Osteoblast (primary cell): ENCODE data around the gene BPIFB3. TPM values are rescaled to one million over a fixed set of nuclear protein-coding genes. Genes with fewer than 3 reads are reported as not detected.
"Not testable (repeated sequence)": the region's sequence is repeated elsewhere in the genome, so short reads cannot be mapped to it uniquely, and the experiment has no call there.

ENCODE experiments used
- DNase-seq: peaks from one replicate; pipeline ENCODE4 v3.0.0; 2011; ENCODE audit warnings: low spot score, mixed read lengths; ENCODE audit not compliant: insufficient read length; ENCODE audit errors: missing footprints
- H2AFZ ChIP-seq: 2 replicates; pipeline ENCODE4 v1.6.0; 2011; ENCODE audit warnings: mild to moderate bottlenecking, low read length
- H3K27ac ChIP-seq: 2 replicates; pipeline ENCODE4 v1.5.1; 2011; ENCODE audit warnings: mild to moderate bottlenecking, low read depth, low read length, moderate library complexity
- H3K27me3 ChIP-seq: 2 replicates; pipeline ENCODE4 v1.6.0; 2012; ENCODE audit warnings: mild to moderate bottlenecking, control low read depth, inconsistent platforms, low read length, moderate library complexity; ENCODE audit not compliant: insufficient read depth
- H3K36me3 ChIP-seq: 2 replicates; pipeline ENCODE4 v1.5.1; 2011; ENCODE audit warnings: mild to moderate bottlenecking, low read length, control low read depth, moderate library complexity; ENCODE audit not compliant: insufficient read depth
- H3K4me1 ChIP-seq: 2 replicates; pipeline ENCODE4 v1.5.1; 2011; ENCODE audit warnings: mild to moderate bottlenecking, low read length, control low read depth, moderate library complexity; ENCODE audit not compliant: insufficient read depth
- H3K4me2 ChIP-seq: 2 replicates; pipeline ENCODE4 v1.6.0; 2011; ENCODE audit warnings: mild to moderate bottlenecking, low read length; ENCODE audit not compliant: insufficient read depth
- H3K4me3 ChIP-seq: fragments of 200-600 bp; sonication (generic); 3 replicates; pipeline ENCODE4 v1.5.1; 2012; ENCODE audit warnings: mild to moderate bottlenecking, low read length, inconsistent platforms; ENCODE audit not compliant: insufficient read depth
- H3K79me2 ChIP-seq: 2 replicates; pipeline ENCODE4 v1.6.0; 2012; ENCODE audit warnings: mild to moderate bottlenecking, low read length, control low read depth, inconsistent platforms; ENCODE audit not compliant: insufficient read depth
- H3K9me3 ChIP-seq: 2 replicates; pipeline ENCODE4 v1.5.1; 2011; ENCODE audit warnings: low read depth, low read length, control low read depth
- H4K20me1 ChIP-seq: 2 replicates; pipeline ENCODE4 v1.6.0; 2012; ENCODE audit warnings: mild to moderate bottlenecking, low read length, control low read depth; ENCODE audit not compliant: insufficient read depth
- total RNA-seq: library from RNA; depleted of rRNA; stranded (reverse); fragments of >200 nt; gene quantifications from 2 replicates; pipeline ENCODE4 v1.2.3, GENCODE V29; 2012
- TF ChIP-seq, protein P1 (sequence below): IDR thresholded peaks from 2 replicates; pipeline ENCODE4 v1.5.1; 2011; ENCODE audit warnings: mild to moderate bottlenecking, low read depth, low read length, moderate library complexity; ENCODE audit errors: extremely low read depth

BPIFB3 gene
- total RNA-seq, 1 donor: not detected

DNA sequence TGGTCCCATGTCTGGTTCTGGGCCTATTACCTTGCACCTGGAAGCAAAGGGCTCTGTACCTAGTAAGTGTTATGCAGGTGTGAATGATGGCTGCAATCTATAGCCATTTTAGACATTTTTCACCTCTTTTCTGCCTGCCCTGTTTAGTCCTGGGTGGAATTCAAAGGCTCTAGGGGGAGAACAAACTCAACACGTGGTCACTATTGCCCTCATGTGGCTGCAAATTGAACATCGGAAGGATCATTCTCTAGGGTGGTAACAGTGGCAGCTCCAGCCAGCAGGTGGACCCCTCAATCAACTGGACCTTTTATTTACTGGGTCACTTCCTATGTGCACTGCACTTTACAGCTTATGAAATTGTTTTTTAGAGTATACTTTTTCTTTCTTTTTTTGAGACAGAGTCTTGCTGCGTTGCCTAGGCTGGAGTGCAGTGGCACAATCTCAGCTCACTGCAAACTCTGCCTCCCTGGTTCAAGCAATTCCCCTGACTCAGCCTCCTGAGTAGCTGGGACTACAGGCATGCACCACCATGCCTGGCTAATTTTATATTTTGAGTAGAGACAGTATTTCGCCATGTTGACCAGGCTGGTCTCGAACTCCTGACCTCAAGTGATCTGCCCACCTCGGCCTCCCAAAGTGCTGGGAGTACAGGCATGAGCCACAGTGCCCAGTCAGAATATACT, 42.3 kb downstream of the BPIFB3 start:
- not testable (repeated sequence) for H3K79me2 ChIP-seq, H3K9me3 ChIP-seq, H3K27me3 ChIP-seq, H4K20me1 ChIP-seq, H3K4me1 ChIP-seq, H3K36me3 ChIP-seq, H3K4me2 ChIP-seq, H3K4me3 ChIP-seq, H2AFZ ChIP-seq, H3K27ac ChIP-seq
- TF ChIP-seq, protein P1, sequence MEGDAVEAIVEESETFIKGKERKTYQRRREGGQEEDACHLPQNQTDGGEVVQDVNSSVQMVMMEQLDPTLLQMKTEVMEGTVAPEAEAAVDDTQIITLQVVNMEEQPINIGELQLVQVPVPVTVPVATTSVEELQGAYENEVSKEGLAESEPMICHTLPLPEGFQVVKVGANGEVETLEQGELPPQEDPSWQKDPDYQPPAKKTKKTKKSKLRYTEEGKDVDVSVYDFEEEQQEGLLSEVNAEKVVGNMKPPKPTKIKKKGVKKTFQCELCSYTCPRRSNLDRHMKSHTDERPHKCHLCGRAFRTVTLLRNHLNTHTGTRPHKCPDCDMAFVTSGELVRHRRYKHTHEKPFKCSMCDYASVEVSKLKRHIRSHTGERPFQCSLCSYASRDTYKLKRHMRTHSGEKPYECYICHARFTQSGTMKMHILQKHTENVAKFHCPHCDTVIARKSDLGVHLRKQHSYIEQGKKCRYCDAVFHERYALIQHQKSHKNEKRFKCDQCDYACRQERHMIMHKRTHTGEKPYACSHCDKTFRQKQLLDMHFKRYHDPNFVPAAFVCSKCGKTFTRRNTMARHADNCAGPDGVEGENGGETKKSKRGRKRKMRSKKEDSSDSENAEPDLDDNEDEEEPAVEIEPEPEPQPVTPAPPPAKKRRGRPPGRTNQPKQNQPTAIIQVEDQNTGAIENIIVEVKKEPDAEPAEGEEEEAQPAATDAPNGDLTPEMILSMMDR: peak; percentile 80
- DNase-seq: peak; percentile 88

DNA sequence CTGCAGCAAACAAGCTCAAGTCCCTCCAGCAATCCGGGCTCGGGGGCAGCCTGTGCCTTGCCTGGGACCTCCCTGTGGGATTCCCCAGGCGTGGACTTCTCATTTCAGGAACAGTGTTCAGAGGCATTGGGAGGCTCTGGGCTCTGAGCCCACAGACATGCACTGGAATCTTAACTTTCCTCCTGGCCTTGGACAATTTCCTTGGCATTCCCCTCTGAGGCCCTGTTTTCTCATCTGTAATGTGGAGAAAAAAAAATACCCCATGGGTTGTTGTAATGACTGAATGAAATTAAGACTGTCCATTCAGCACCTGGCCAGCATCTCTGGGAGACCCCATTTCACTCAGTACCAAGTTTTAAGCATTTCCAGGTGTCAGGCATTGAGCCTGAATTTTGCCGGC, 43.3 kb downstream of the BPIFB3 start:
- no peak for DNase-seq
- Histone ChIP-seq H3K36me3 (no peaks in the 10 kb centered on the region), H3K9me3 (no peaks in the 10 kb centered on the region), H3K4me1 (no peaks in the 10 kb centered on the region), H2AFZ (no peak overlapping the region), H3K27me3 (peaks cover 5% of the 10 kb centered on the region), H4K20me1 (no peaks in the 10 kb centered on the region), H3K4me2 (no peak overlapping the region), H3K27ac (no peak overlapping the region), H3K4me3 (no peak overlapping the region), H3K79me2 (no peaks in the 10 kb centered on the region)
- TF ChIP-seq, protein P1: no peak

DNA sequence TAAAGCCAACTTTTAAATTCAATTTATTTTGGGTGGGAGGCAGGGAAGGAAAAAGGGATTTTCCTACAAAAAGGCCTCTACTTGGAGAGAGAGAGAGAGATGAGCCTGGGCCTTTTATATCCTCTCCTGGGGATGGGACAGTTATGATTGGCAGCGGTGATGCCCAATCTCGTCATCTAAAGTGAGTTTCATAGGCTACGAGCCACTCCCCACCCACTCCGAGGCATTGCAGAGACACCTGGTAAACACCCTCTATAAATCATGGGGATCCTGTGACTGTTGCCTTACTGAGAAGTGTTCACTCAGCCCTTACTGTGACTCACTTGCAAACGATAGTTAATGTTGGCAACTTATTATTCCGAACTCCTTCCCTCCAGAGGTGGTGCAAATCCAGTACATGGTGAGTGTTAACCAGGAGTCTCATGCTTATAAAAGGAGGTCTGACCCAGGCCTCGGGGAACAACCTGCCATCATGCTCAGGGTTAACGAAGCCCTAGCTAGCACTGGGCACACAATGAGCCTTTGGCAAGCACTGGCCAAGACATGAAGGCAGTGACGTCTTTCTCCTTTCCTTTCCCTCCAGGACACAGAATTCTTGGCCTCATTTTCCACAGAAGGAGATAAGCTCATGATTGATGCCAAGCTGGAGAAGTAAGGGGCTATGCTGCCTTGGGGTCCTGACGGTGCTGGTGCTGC, 46.3 kb downstream of the BPIFB3 start:
- no peaks in the 10 kb centered on the region for H4K20me1 ChIP-seq

DNA sequence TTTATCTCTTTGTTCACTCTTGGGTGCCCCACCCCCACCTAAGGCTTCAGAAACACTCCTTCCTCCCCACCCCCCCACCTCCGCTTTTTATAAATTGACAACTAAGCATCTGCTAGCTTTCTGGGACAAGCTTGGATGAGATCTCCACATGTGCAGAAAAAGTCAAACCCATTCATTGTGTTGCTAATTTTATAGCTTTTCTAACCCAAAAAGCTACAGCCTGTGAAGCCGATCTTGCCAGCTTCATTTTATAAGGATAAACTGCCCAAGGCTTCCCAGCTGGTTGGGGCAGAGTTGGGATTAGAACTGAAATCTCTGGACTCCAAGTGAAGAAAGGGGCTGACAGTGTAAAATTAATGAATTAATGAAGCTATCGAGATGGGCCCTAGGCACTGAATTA, 49.9 kb downstream of the BPIFB3 start:
- Histone ChIP-seq H3K4me2 (no peak overlapping the region), H3K36me3 (no peaks in the 10 kb centered on the region), H3K9me3 (no peaks in the 10 kb centered on the region), H3K4me3 (no peak overlapping the region), H3K4me1 (no peaks in the 10 kb centered on the region), H4K20me1 (no peaks in the 10 kb centered on the region), H3K27ac (no peak overlapping the region), H3K79me2 (no peaks in the 10 kb centered on the region), H2AFZ (no peak overlapping the region), H3K27me3 (peaks cover 9% of the 10 kb centered on the region)
- no peak for DNase-seq
- TF ChIP-seq, protein P1: no peak

More for the DNA sequence above, 46.3 kb downstream of the BPIFB3 start:
- H3K27me3 ChIP-seq: peaks cover 5% of the 10 kb centered on the region
- H3K27ac ChIP-seq: no peak overlapping the region
- no peaks in the 10 kb centered on the region for H3K4me1 ChIP-seq
- TF ChIP-seq, protein P1: no peak
- no peak for DNase-seq
- no peak overlapping the region for H2AFZ ChIP-seq
- no peaks in the 10 kb centered on the region for H3K9me3 ChIP-seq
- no peaks in the 10 kb centered on the region for H3K79me2 ChIP-seq
- H3K4me3 ChIP-seq: no peak overlapping the region
- no peak overlapping the region for H3K4me2 ChIP-seq
- no peaks in the 10 kb centered on the region for H3K36me3 ChIP-seq
